Stimulated activated CD4-positive, alpha-beta T cell treated with anti-CD3 and anti-CD28 coated beads, TNF-alpha, amount 100 ng/mL, for 4 hours (primary cell): ENCODE results near the gene RXRA.
"Not testable (repeated sequence)": the region's sequence is repeated elsewhere in the genome, so short reads cannot be mapped to it uniquely, and the experiment has no call there.

ENCODE experiments used
- DNase-seq, 3 experiments: peaks; one replicate each; pipeline ENCODE4 v3.0.0-alpha.2; 2020; ENCODE audit warnings: low read depth in 3 of 3

RXRA gene

DNA sequence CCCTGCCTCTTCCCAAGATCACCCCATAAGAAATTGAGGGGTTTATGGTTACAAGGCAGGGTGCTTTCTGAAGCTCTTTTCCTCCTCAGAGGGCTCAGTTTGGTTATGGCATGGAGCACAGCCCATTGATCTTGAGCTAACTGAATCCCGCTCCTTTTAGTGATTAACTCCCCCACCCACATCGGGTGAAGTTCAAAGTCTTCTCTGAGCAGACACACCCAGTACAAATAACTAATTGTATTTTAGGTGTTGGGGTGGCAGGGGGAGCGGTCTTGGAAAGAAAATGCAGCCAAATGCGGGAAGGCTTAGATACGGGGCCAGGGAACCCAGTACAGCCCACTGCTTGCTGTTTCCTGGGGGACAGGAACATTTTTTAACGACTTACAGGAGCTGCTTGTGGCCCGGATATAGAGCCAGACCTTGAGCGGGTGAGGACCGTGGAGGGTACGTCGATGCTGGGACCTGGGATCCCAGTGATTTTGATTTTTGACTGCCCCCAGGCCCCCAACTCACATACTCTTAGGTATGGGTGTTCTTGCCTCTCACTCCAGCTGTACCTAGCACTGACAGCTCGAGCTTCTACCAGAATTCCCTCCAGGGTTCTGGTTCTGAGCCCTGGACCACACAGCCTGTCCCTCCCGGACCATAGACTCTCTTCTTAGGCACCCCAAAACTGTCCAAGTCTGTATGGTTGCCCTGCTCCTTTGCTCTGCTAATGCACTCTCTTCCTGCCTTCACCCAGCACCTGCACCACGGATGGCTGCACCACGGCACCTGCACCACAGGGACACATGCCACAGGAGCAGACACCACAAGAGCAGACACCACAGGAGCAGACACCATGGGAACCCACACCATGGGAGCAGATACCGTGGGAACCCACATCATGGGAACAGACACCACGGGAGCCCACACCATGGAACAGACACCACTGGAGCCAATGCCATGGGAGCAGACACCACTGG, 18.3 kb upstream of the RXRA start:
- DNase-seq: no peak

DNA sequence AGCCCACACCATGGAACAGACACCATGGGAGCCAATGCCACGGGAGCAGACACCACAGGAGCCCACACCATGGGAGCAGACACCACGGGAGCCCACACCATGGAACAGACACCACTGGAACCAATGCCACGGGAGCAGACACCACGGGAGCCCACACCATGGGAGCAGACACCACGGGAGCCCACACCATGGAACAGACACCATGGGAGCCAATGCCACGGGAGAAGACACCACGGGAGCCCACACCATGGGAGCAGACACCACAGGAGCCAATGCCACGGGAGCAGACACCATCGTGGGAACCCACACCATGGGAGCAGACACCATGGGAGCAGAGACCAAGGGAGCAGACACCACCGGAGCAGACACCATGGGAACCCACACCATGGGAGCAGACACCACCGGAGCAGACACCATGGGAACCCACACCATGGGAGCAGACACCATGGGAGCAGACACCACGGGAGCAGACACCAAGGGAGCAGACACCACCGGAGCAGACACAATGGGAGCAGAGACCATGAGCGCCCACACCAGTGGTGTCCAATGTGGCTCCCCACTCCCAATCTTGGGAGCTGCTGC, 17.5 kb upstream of the RXRA start:
- DNase-seq: not testable (repeated sequence)

DNA sequence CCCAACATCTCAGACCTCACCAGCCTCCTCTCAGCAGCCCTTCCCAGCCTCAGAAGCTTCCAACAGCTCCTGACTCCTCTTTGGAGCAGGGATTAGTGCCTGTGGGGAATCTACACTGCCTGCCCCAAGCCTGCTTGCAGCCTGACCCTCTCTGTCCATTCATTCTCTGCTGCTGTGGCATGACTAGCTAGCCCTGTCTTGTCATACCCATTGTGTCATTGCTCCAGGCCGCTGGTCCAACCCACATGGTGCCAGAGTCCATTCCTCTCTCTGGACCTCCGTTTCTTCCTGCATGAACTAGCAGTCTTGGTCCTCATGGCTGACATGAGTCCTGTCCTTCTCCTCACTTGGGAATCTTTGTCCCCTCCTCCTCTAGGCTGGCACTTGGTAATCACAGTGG, 12.8 kb upstream of the RXRA start:
- DNase-seq: no peak

DNA sequence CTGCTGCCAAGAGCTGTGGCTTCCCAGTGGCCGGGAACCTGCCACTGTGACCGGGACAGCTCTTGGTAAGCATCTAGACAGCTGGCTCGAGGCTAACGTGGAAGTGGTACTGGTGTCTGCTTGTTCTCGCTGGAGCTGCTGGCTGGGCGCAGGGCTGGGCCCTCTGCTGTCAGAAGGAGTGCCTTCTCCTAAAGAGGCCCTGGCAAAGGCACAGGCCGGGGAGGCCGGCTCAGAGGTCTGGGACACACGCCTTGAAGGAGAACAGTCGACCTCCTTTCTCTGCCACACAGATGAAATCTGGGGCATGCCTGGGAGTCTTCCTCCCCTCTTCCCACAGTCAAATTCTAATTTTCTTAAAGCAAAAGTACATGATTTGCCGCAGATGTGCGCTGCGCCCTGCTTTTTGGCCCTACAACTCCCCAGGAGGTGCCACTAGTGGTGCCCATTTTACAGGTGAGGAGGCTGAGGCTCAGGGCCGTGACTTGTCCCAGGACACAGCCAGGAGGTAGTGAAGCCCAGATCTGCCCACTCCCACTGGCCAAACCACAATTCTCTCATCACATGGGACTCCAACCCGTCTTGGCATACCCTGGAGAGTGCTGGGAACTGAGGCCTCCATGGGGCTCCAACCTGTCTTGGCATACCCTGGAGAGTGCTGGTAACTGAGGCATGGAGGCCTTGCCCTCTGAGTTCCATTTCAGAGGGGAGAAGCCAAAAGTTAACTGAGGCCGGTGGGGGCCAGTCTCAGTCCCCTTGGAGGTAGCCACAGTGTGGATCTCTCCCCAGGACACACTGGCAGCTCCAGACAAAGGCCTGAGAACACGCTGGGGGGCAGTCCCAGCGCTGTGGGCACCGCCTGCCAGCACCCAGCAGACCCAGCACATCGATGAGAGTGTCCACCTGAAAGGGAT, 12.0 kb upstream of the RXRA start:
- no peak for DNase-seq

DNA sequence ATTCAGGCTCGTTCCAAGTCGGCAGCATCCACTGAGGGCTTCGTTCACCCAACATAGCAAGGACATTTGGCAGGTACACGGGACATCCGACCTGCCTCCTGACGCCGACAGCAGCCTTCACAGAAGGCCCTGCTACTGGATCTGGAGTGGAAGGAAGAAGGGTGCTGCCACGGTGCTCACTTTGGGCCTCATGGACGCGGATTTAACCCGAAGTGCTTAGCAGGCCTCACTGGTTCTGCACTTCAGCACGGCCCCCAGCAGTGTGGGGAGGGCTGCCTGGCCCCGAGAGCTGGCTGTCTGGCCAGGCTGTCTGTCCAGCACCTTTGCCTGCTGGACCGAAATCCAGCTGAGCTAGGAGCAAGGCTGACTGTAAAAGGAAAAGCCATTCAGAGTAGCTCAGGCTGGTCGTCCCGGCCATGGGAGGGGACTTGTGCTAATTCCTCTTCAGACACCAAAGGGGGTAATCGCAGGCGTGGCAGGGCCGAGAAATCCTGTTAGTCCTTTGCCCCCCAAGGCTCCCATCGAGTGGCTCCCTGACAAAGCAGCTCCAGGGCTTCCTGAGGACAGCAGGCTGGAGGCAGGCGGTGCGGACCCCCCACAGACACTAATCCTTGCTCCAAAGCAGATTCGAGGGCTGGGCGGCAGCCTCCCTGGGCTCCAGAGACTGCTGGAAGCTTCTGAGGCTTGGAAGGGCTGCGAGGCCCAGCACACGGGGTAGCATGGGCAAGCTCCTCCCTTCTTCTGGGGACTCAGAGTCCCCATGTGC, 11.1 kb upstream of the RXRA start:
- no peak for DNase-seq

DNA sequence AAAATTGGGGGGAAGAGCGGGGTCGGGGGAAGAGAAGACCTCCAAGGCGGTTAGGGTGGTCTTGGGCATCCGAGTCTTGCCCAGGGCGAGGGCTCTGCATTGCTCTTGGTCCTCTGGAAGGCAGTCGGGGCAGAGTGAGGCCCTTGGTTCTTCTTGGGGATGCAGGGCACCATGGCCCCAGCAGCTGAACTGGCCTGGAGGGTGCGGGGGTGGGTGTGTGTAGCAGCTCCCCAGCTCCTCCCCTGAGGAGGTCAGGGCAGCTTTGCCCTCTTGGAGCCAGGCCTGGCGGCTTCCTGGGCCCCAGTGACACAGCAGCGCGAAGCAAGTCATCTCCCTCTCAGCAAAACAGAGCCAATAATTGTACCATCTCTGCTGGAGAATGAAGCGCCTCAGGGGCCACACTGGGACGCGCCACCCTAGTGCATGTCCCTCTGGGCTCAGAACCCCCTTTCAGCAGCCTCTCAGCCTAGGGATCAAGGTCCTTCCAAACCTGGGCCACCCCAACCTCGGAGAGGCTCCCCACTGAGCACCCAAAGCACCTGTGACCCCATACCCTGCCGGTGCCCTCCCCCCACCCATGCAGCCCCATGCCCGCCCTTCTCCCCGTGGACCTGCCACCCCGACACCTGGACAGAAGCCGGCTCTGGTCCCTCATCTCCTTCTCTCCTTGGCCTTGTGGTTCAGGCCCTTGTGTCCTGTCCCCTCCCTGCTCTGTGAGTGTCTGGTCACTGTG, 10.4 kb upstream of the RXRA start:
- DNase-seq: no peak

DNA sequence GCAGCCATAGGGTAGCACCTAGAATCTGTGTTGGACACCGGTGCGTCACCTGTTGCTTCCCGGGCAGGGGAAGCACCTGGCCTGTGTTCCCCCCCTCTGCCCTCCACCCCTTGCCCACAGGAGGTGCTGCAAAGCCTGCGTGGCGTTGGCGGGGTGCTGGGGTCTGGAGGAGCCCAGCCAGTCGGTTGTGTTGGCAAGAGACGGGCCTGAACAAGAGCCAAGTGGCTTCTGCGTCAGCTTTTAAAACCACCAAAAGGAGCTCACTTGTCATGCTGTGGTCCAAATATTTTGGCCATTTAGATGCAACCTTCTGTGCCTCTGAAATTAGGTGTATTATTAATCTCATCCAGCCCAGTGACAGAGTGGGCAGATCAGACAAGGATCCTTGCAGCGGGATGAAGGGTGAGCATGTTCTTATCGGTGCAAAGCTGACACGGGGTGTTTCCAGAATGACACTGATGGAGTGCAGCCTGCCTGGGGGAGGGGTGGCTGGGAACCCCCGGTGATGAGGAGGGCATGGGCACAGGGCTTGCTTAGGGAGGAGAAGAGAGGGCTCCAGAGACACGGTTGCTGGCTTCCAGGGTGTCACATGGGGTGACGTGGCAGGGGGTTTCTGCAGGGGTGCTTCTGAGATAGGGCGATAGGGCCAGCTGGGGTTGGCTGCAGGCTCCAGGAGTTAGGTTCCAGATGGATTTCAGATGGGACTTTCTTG, 9.7 kb upstream of the RXRA start:
- DNase-seq: no peak

DNA sequence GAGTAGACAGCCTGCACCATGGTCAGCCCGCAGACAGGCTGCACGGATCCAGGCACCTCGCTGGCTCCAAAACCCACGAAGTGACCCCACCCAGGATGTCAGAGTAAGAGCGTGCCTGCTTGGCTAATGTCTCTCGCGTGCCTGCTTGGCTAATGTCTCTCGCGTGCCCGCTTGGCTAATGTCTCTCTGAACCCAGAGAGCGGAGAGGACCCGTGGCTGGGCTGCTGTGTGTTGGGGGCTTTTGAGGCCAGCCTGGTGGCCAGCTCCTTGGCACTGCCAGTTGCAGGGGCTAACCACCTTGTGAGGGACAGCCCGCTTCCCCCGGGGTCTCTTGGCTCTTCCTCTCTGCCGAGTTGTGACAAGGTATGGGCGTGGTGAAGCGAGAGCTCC, 8.9 kb upstream of the RXRA start:
- DNase-seq: no peak

DNA sequence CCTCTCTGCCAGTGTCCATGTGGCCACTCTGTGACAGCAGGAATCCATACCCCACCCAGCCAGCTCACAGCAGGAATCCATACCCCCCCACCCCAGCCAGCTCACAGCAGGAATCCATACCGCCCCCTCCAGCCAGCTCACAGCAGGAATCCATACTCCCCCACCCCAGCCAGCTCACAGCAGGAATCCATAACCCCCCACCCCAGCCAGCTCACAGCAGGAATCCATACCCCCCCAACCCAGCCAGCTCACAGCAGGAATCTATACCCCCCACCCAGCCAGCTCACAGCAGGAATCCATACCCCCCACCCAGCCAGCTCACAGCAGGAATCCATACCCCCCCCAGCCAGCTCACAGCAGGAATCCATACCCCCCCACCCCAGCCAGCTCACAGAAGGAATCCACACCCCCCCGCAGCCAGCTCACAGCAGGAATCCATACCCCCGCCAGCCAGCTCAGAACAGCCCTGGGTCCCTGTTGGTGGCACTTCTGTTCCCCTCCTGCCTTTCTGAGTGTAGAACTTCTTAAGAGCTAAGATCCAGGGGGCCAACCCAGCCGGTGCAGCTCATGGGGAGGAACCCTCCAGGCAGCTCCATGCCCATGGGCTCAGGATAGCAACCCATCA, 8.4 kb upstream of the RXRA start:
- DNase-seq: no peak

DNA sequence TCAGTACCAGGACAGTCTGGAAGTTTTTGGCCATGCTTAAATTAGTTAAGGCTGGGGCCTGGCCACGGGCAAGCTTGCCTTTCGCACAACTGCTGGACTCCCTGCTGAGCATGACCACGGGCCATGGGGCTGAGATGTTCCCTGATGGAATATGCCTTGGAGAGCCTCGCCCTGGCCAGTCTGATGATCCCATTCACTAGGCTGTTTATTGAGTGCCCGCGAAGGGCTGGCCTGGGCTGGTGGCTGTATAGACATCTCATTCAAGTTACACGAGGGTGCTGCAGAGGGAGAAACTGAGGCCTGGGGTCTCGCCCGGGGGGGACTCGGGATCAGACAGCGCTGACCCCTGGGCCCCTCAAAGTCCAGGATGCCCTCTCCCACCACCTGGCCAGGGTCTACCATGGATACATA, 7.8 kb upstream of the RXRA start:
- DNase-seq: no peak

DNA sequence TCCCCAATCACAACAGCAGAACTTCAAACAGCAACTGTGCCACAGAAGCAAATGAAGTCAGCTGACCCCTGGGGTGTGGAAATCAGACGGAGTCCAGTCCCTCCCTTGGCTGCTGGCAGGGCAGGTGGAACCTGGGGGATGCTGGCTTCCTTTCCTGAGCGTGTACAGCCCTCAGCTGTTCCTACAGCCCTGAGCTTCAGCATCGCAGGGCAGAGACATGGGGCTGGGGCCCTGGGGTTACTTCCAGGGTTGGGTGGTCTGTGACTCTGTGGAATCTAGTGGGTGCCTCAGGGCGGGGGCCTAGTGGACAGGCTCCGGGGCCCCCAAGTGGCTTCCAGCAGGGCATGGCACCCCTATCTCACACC, 7.3 kb upstream of the RXRA start:
- DNase-seq: no peak

DNA sequence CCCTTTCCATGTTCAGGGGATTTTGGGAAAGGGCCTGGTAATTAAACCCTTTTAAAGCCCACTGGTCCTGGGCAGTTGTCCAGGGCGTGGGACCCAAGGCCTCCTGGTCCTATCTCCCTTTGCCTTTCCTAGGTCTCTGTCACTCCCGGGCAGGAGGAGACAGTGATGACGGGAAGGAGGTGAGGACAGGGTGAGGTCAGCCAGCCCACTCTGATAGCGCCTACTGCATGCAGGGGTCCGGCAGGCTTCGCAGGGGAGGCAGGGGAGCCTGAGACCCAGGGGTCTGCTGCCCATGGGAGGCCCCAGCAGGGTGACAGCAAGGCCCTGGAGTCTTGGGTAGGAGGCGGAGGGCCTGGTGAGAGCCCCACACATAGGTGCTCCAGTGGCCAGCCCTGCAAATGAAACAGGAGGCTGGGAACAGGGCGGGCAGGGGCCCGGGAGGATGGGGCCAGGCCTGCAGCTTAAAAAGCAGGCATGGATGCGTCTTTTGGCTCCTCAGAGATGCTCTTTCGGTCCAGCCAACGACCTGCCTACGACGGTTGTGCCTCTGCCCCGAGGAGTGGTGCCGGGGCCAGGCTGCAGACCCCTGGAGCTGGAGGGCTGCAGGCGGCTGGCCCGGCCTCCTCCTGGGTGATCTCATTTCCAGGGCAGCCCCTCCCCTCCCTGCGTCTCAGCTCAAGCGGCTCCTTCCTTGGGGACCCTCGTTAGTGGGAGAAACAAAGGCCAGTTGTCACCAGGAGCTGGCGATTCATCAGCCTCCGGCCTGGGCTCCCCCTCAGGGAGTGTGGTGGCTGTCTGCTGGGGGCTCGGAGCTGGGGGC, 6.7 kb upstream of the RXRA start:
- no peak for DNase-seq

DNA sequence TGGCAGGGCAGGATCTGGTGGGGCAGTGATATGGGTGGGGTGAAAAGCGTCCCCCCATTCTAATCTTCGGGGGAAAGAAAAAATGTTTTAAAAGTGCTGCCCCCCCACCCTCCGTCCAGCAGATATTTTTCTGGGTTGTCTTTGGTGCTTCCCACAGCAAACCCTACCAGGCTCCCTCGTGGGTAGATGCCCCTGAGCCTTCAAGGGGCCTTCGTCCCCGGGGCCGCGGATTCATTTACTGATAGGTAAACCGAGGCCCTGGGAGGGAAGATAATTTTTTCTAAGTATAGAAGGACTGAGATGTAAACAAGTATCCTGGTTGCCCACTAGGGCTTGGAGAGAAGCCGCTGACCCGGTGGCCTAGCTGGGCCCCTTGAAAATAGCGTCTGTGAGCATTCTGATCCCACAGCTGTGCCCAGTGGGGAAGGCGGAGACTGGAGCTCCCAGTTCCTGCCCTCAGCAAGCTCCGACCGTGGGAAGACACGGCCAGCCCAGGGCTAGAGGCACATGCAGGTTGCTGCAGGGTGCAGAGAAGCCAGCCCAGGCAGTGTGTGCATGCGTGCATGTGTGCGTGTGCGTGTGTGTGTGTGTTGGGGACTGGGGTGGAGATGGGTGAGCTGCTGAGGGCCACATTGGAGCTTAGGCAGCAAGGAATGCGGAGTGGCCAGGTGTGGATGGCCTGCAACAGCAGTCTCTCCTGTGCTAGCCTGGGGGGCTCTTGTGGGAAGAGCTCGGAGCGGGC, 6.0 kb upstream of the RXRA start:
- no peak for DNase-seq

DNA sequence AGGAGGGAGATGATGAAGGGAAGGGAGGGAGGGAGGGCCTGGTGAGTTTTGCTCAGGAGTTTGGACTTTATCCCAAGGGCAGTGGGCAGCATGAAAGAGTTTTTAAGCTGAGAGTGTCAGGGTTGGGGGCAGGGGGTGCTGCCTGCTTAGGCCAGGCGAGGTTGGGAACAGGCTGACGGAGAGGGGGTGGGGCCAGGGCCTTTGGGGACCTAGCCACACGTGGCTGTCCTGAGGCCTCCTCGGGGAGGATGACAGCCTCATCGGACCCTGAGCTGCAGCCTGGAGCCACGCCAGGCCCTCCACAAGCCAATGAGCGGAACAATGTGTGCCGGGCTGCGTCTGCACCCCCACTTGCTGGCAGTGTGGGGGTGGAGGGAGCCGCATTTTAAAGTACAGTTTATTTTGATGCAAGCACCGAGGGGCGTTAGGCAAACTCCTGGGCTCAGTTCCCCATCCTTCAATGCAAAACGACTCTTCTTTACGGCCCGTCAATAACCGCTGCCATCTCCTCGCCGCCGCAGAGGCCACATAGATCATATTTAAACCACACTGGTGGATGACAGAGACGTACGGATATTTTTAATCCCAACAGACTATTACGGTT, 5.3 kb upstream of the RXRA start:
- DNase-seq: no peak

DNA sequence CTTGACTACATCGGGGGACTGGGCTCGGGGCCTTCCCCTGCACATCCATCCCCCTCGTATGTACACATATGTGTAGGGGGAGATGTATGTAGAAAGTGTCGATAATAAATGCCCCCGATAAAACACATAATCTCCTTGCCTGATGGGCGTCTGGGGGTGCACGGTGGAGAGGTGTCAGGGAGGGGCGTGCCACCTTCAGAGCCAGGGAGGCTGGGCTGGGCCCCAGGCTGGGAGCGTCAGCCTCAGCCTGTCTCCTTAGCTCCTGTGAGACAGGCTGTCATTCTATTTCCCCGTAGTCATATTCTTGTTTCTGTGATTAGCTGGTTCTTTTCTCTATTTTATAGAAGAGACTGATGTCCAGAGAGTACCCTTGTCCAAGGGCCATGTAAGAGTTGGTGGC, 4.7 kb upstream of the RXRA start:
- no peak for DNase-seq

DNA sequence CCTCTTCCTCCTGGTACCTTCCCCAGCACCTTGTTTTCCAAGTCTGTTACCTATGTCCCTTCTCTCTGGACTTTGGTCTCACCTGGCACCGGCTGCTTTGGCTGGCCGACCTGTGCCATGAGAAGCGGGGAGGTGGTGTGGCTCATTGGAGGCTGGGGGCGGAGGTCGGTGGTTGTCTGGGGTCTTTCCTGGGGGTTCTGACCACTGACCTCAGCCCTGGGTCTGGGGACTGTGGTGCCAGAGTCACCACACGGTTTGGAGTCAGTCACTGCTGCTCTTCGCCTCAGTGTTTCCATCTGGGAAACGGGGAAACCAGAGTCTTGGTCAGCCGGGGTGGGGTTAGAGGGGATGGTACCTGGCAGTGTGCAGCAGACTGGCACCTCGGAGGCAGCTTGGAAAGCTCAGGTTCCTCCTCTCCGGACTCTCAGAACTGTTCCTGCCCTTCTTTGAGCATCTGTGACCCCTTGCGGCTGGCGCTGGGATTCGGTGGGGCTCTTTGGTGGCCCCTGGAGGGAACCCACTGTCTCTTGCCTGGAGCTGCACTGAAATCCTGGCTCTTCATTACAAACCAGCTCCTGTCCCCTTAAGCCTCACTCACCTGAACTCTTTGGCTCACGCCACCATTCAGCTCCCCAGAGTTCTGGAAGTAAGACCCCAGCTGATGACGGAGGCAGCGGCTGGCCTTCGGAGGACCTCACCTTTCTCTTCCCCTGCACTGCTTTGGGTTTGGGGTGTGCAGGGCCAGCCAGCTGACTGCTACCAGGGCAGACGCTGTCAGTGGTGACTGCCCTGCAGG, 4.1 kb upstream of the RXRA start:
- DNase-seq: no peak

DNA sequence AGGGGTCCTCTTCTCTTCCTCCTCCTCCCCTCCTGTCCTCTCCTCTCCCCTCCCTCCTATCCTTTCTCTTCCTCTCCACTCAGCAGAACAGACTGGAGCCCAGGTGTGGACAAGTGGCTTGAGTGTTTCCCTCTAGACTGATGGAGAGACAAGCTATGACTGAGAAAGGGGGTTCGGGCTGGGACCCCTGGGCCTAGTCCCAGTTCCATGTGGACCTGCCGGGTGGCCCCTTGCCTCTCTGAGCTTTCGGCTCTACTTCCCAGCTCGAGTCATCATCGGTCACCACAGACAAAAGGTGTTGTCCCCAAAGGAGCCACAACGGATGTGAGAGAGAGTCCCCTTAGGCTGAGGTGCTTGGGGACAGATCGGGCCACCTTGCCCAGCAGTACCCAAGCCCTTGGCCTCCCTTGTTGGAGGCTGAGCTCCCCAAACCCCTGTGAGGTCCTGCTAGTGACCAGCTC, 3.4 kb upstream of the RXRA start:
- no peak for DNase-seq
